NOMO-1 treated with dmso at 0.1 percent for 144 hours (cell line): ENCODE results near the gene TDRD12.
"Not testable (repeated sequence)": the region's sequence is repeated elsewhere in the genome, so short reads cannot be mapped to it uniquely, and the experiment has no call there.

Source experiments
- DNase-seq: peaks from one replicate; lab custom pipeline; 2025; ENCODE audit not compliant: unreplicated experiment; lab: John Stamatoyannopoulos, UW

TDRD12 gene

DNA sequence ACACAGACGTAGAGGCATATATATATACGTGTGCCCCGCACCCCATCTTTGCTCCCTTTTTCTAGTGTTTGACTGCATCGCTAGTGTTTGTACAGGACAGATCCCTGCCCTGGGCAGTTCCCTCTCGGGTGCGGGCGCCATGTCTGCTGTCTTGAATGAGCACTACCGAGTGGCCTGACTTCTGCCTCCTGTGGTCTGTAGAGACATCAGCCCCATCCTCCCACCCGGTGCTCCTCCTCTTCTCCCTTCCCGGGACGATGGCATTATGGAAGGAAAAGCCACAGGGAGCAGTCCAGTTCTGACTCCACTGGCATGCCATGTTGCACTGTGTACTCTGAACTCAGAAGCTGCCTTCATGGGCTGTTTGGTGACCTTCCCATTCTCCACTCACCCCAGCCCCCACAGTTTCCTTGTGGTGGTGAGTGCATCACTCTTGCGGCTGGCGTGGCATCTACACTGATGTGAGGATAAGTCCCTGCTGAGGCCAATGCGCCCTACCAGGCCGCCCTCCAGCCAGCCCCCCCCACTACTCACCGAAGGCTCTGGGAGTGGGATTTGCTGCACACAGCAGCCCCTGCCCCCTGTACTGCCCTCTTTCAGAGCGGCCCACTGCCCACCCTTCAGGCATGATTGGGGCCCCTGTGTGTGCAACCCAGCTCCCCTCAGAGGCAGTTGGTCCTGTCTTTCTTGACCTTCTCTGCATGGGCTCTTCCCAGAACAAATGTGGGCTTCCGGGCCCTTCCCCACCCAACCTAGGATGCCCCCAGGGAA, 25.2 kb downstream of the TDRD12 start:
- DNase-seq = no peak

DNA sequence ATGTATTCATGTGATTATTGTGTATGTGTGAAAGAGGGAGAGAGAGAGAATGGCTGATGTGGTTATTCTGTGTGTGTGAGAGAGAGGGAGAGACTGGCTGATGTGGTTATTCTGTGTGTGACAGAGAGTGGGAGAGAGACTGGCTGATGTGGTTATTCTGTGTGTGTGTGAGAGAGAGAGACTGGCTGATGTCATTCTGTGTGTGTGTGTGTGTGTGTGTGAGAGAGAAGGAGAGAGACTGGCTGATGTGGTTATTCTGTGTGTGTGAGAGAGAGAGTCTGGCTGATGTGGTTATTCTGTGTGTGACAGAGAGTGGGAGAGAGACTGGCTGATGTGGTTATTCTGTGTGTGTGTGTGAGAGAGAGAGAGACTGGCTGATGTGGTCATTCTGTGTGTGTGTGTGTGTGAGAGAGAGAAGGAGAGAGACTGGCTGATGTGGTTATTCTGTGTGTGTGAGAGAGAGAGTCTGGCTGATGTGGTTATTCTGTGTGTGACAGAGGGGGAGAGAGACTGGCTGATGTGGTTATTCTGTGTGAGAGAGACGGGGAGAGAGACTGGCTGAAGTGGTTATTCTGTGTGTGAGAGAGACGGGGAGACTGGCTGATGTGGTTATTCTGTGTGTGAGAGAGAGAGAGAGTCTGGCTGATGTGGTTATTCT, 26.2 kb downstream of the TDRD12 start:
- DNase-seq = not testable (repeated sequence)

DNA sequence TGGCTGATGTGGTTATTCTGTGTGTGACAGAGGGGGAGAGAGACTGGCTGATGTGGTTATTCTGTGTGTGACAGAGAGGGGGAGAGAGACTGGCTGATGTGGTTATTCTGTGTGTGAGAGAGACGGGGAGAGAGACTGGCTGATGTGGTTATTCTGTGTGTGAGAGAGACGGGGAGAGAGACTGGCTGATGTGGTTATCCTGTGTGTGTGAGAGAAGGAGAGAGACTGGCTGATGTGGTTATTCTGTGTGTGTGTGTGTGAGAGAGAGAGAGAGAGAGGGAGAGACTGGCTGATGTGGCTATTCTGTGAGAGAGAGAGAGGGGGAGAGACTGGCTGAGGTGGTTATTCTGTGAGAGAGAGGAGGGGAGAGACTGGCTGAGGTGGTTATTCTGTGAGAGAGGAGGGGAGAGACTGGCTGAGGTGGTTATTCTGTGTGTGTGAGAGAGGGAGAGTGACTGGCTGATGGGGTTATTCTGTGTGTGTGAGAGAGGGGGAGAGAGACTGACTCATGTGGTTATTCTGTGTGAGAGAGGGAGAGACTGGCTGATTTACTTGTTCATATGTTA, 27.1 kb downstream of the TDRD12 start:
- not testable (repeated sequence) for DNase-seq

DNA sequence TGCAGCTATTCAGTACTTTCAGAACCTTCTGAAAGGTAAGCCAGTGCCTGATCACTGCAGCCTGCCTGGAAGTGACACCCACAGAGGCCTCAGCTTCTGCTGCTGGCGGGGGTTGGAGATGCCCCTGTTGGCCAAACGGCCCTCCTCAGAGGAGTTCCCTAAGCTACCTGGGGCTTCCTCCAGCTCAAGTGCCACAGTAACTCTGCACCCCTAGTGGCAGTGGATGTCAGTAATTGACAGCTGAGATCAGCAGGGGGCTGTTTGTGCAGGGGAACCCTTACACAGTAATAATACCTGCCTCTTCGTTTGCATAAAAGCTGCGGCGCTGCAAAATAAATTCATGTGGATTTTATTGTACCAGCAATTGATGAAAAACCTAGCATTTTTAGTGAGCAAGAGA, 28.9 kb downstream of the TDRD12 start:
- no peak for DNase-seq

DNA sequence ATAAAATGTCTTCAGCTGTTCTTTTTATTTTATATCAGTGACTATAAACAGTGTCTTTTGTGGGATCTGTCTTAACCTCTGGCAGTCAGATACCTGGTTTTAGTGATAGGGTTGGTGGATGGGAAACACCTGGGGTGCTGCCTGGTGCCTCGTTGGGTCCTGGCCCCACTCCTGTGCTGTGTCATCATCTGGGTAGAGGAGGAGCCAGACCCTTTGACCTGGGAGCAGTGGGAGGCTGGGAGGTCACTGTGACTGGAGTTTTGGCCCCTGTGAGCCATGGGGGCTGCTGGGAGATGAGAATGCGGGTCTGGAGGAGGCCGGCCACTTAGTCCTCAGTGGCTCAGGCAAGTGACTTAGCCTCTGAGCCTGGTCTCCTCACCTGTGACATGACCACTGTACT, 29.4 kb downstream of the TDRD12 start:
- no peak for DNase-seq

DNA sequence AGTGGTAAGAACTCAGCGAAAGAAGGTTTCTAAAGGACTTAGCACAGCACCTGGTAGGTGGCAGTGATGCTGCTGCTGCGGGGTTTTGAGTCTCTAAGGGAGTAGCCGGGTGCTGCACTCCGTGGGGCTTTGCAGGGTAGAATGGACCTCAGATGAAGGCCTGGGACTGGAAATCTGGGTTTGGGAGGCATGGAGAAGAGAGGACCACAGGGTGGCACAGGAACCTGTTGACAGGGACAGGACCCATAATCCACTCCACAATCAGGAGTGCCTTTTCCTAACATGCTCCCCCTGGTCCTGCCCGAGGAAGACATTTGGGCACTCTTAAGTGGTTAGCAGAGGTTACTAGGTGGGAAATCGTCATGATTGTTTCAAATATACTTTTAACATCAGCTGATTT, 29.8 kb downstream of the TDRD12 start:
- DNase-seq = no peak

DNA sequence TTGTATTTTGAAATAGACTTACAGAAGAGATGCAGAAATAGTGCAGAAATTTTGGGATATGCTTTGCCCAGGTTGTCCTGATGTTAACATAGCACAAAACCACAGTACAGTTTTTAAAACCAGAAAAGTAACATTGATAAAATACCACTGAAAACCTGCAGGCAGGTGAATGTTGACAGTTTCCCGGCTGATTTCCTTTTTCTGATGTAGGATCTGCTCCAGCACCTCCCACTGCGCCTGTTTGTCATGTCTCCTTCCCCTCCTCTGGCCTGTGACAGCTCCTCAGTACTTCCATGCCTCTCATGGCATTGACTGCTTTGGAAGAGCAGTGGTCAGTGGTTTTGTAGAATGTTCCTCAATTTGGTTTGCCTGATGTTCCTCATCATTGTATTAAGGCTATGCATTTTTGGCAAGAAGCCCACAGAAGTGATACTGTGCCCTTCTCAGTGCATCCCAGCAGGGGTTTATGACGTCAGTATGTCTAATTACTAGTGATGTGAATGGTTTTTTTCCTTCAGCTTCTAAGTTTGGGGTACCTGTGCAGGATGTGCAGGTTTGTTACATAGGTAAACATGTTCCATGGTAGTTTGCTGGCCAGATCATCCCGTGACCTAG, 31.0 kb downstream of the TDRD12 start:
- no peak for DNase-seq

DNA sequence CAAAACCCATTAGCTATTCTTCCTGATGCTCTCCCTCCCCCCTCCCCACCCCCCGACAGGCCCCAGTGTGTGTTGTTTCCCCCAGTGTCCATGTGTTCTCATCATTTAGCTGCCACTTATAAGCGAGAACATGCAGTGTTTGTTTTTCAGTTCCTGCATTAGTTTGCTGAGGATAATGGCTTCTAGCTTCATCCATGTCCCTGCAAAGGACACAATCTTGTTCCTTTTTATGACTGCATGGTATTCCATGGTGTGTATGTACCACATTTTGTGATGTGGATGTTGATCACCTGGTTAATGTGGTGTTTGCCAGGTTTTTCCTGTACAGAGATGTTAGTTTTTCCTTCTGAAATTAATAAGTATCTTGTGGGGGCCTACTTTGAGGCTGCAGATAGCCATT, 31.5 kb downstream of the TDRD12 start:
- DNase-seq = no peak

DNA sequence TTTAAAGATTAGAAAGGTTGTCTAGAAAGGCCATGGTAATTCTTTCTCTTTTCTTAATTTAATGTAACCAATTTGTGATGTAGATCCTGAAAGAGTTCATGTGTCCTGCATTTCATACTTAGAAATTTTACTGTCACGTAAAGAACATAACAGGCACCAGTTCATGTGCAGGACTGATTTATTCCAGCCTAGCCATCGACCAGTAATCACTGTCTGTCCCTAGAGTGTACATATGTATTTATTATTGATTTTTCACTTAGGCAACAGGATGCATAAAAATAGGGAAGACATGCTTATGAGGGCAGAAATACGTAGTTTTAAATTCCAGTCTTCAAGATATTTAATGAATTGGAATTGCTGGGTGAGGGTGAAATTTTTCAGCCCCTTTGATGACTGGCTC, 37.6 kb downstream of the TDRD12 start:
- no peak for DNase-seq

DNA sequence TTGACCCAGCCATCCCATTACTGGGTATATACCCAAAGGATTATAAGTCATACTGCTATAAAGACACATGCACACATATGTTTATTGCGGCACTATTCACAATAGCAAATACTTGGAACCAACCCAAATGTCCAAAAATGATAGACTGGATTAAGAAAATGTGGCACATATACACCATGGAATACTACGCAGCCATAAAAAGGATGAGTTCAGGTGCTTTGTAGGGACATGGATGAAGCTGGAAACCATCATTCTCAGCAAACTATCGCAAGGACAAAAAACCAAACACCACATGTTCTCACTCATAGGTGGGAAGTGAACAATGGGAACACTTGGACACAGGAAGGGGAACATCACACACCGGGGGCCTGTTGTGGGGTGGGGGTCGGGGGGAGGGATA, 45.8 kb downstream of the TDRD12 start:
- not testable (repeated sequence) for DNase-seq

DNA sequence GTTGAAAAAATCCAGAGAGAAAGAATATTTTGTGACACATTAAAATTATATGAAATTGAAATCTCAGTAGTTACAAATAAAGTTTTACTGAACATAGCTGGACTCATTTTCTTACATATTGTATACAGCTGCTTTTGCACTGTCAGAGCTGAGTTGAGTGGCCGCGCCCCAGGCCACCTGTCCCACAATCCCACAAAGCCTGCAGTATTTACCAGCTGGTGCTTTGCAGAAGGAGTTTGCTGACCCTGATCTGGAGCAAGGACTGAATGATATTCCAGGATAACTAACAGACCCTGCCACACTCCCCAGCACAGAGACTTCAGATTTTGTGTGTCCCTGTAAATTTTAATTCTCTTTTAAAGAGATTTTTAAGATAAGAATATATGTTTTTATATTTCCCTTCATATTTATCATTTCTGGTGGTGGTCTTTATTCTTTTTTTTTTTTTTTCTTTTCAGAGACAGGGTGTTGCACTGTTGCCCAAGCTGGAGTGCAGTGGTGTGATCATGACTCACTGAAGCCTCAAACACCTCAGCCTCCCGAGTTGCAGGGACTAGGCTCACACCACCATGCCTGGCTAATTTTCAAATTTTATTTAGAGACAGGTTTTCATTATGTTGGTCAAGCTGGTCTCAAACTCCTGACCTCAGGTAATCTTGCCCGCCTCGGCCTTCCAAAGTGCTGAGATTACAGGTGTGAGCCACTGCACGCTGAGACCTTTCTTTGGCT, 48.5 kb downstream of the TDRD12 start:
- DNase-seq = no peak

DNA sequence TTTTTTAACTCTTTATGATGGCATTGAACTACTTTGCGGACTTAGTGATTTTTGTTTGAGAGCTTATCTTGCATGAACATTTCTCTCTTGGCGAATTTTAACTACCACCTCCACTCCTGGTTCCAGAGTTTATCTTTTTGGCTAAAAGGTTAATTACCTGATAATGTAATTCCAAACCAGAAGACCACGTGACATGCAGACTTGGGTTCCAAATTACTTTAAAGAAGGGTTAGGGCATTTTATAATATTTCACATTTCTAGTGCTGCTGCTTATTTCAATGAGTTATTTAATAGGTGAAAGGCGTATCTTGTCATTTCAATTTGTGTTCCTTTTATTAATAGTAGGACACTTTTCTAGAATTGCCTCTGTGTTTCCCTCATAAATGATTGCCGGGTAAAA, 52.0 kb downstream of the TDRD12 start:
- no peak for DNase-seq

DNA sequence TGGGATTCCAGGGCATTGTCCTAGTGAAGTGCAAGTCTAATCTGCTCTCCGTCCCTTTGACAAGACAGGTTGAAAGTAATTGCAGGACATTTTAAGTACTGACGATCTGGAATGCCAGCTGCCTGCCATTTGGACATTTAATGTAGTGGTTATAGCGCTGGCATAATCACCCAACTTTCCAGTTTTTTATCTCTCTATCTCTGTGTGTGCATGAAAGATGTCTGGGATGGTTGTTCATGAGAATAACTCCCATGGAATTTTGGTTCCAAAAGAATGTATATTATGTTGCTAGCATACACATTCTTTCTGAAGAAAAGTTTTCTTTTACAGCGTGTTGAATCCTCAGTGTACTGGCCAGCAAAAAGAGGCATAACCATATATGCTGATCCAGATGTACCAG, 53.6 kb downstream of the TDRD12 start:
- DNase-seq = no peak

DNA sequence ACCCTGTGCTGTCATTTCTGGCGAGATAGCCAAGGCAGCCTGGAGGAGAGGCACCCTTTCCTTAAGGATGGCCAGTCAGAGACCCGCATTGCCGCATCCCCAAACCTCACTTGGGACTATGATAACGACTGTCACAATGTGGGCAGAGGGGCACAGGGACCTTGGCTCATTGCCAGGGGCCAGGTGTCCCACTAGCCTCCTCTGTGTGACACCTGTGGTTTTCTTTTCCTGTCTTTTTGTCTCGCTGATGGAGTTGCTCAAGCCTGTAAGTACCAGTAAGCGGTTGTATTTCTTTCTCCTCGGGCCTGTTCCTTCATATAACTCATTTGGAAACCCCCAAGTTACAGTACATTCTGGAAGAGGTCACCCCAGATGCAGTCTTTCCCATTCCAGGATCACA, 59.5 kb downstream of the TDRD12 start:
- no peak for DNase-seq

DNA sequence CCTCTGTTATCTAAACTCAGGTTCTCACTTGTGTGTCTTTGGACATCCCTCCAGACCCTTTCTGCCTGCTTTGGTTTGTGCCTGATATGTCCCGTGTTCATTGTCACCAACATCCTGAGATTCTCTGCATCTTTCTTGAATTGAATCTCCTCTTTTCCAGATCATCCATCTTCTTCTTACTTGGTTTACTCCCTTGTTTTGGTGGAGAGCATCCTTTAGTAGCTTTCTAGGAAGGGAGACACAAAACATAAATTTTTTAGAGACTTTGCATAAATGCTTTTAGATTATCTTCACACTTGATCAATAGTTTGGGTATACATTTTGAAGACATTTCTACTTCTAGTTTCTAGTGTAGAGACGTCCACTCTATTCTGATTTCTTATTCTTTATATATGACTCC, 61.7 kb downstream of the TDRD12 start:
- DNase-seq = no peak

DNA sequence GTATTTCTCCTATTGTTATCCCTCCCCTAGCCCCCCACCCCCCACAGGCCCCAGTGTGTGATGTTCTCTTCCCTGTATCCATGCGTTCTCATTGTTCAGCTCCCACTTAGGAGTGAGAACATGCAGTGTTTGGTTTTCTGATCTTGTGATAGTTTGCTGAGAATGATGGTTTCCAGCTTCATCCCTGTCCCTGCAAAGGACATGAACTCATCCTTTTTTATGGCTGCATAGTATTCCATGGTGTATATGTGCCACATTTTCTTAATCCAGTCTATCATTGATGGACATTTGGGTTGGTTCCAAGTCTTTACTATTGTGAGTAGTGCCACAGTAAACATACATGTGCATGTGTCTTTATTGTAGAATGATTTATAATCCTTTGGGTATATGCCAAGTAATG, 62.5 kb downstream of the TDRD12 start:
- DNase-seq = not testable (repeated sequence)

DNA sequence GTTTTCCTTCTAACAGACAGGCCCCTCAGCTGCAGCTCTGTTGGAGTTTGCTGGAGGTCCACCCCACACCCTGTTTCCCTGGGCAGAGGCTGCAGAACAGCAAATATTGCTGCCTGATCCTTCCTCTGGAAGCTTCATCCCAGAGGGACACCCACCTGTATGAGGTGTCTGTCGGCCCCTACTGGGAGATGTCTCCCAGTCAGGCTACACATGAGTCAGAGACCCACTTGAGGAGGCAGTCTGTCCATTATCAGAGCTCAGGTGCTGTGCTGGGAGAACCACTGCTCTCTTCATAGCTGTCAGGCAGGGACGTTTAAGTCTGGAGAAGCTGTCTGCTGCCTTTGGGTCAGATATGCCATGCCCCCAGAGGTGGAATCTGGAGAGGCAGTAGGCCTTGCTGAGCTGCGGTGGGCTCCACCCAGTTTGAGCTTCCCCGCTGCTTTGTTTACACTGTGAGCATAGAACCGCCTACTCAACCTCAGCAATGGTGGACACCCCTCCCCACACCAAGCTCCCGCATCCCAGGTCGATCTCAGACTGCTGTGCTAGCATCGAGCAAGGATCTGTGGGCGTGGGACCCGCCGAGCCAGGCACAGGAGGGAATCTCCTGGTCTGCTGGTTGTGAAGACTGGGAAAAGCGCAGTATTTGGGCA, 67.7 kb downstream of the TDRD12 start:
- not testable (repeated sequence) for DNase-seq

DNA sequence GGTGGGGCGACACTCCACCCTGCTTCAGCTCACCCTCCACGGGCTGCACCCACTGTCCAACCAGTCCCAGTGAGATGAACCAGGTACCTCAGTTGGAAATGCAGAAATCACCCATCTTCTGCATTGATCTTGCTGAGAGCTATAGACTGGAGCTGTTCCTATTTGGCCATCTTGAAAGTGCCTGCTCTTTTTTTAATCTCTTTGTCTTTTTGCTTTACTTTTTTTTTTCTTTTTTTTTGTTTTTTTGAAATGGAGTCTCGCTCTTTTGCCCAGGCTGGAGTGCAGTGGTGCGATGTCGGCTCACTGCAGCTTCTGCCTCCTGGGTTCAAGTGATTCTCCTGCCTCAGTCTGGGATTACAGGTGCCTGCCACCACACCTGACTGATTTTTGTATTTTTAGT, 68.3 kb downstream of the TDRD12 start:
- DNase-seq = not testable (repeated sequence)

DNA sequence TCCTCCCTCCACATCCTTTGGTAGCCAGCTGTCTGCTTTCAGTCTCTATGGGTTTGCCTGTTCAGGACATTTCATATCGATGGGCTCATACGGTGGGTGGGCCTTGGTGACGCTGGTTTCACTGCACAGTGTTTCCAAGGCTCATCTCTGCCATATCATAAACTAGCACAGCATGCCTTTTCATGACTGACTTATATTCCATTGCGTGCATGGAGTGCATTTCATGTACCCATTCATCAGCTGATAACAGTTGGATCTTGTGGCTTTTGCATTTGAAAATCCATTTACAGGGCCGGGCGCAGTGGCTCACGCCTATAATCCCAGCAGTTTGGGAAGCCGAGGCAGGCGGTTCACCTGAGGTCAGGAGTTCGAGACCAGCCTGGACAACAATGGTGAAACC, 69.9 kb downstream of the TDRD12 start:
- no peak for DNase-seq

DNA sequence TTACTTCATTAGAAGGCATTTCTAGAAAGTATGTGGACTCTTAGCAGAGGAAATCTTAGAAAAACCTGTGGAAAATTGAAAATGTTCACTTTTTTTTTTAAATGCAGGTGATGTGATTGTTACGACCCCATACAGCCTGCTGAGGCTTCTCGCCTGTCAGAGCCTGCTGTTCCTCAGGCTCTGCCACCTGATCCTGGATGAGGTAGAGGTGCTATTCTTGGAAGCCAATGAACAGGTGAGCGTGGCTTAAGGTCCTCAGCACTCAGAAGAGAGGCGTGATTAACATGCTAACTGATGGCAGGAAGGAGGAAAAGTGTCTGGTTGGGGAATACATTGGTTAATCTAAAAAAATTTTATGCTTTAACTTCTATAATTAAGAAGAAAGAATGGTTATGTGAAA, 78.6 kb downstream of the TDRD12 start:
- no peak for DNase-seq

DNA sequence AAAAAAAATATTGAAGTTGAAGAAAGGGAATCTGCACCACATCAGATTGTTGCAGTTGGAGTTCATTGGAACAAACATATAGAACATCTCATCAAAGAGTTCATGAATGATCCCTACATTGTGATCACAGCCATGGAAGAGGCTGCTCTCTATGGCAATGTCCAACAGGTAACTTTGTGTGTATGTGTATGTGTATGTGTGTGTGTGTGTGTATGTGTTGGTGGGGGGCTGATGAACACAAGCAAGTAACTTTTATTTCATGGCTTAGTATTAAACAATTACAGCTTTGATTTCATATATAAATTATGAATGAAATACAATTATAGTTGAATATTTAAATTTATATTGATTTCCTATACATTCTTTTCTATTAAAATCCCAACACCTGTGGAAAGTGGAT, 80.6 kb downstream of the TDRD12 start:
- DNase-seq = no peak
